GM21737 (cell line): Measurements from ENCODE around the gene STIM1.

Experiments used
- ATAC-seq: cut with Tn5 transposase; IDR thresholded peaks from one replicate; pipeline ENCODE4 v1.9.1; 2021; ENCODE audit warnings: mild to moderate bottlenecking, moderate library complexity; ENCODE audit not compliant: unreplicated experiment

The STIM1 gene

DNA sequence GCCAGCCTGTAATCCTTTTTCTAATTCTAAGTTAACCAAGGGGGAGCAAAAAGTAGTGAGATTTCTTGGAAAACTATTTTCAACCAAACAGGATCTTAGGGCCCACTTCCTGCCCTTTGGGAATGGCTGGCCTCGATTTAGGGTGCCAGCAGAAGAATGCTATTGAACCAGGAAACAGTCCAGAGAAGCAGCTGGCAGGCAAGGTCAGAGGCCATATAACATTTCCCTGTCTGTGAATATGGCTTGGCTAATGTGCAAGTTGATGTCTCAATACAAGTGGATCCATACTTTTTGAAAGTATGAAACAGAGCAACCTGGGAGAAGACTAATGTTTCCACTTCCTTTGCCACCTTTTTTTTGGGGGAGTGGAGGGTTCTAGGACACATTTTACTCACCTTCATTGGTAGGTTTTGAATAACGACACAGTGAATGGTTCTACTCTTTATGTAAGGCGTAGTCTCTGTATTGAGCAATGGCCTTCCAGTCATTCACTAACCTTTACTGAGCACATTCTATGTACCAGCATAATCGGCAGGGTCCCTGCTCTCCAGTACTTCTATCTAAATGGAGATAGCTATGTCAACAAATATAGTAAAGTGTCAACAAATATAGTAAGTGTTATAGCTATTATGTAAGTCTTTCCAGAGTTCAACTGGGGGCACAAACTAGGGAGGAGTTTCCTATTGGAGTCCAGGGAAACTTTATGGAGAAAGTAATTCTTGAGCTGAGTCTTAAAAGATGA lies 204.9 kb downstream of the STIM1 start:
- ATAC-seq = no peak

DNA sequence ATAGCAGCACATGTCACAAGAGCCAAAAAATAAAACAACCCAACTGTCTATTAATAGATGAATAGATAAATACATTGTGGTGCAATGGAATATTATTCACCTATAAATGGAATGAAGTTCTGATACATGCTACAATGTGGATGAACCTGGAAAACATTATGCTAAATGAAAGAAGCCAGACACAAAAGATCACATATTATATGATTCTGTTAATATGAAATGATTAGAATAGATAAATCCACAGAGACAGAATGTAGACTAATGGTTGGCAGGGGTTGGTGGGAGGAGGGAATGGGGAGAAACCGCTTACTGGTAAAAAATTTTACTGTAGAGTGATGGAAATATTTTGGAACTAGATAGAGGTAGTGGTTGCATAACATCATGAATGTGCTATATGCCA lies 206.2 kb downstream of the STIM1 start:
- no peak for ATAC-seq

GRCh38 chr11:4063348-4063747 lies 207.9 kb downstream of the STIM1 start:
- no peak for ATAC-seq

- ATAC-seq = no peak
These were observed 209.0 kb downstream of the STIM1 start for GRCh38 chr11:4064278-4064955.

GRCh38 chr11:4065086-4065485 lies 209.6 kb downstream of the STIM1 start:
- no peak for ATAC-seq

DNA sequence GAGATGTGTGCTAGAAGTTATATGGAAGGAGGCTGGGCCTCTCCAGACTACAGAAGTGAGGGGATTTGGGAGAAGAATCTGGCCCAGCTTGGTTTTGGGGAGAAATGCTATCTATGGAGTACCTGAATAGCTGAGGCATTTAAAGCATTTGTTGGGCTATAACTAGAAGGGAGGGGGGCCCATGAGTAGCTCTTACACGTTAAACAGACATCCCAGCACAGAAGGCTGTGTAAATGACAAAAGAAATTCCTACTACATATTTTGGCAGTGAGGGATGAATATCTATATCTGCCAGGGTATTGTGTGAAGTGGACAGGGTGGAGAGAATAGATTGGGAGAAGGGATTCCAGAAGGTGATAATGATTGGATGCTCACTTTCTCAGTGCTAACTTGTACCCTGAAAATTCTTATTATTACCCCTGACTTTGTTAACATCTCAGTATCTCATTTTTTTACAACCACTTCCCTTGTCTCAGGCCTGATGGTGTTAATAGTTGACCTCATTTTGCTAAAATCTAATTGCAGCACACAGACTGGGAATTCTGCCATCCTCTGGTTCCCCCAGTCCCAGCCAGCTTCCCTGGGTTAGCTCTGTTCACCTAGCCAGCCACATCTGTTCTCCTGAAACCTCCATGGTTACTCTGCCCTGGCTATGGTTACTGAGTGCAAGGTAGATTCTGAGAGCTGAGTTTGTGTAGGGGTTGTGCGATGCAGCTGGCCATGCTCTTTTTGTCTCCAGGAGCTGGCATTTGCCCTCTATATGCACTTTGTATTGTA lies 210.3 kb downstream of the STIM1 start:
- ATAC-seq = no peak

- no peak for ATAC-seq
These were observed 211.4 kb downstream of the STIM1 start for GRCh38 chr11:4066910-4067309.

DNA sequence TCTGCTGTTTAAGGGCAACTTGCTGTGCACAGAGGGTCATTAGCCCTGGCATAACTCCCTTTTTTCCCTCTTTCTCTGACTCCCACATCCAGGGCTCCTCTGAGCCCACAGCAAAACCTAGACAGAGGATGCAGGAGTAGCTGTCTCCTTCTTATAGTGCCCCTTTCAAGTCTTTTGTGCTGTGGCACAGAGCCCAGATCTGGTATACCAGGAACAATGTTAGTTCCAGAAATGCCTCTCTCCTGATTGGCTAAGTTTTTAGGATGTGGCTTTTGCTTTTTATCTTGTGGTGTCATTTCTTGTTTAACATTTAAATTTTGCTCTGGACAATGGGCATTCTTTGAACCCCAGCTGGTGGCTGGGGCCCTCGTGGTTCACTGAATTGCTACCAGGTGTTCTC lies 213.5 kb downstream of the STIM1 start:
- ATAC-seq = no peak

DNA sequence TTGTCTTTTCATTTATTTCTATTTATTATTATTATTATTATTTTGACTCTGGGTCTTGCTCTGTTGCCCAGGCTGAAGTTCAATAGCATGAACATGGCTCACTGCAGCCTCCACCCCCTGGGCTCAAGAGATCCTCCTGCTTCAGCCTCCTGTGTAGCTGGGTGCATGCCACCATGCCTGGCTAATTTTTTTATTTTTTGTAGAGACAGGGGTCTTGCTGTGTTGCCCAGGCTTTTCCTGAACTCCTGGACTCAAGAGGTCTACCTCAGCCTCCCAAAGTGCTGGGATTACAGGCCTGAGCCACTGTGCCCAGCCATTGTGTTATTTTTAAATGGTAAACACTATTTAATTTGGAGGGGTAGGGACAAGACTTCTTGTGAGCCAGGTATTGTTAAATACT lies 215.9 kb downstream of the STIM1 start:
- no peak for ATAC-seq

GRCh38 chr11:4071914-4072313 lies 216.4 kb downstream of the STIM1 start:
- ATAC-seq = no peak

DNA sequence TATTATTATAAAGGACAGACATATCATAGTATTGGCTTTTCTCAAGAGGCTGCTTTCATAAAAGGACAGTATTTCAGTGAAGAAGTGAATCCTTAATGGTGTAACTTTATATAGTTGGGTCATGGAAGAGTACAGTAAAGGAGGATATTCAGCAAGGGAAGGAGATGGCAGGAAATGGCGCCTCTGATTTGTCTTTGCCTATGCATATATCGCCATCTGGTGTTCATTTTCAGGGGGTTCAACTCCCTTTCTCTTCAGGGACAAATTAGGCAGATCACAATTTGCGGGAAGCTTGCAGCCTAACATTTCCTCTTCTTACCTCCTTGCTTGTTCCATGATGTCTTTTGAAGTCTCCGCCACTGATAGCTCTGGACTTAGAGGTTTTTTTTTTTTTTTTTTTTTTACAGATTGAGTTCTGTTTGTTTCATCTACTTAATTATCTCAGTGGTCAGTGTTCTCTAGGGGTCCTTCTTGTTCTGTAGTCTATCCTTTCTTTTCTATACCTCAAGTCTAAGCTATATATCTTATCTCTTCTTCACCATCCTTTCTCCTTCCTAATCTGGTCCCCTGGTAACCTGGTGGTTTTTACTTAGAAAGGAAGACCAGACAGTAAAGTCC lies 217.3 kb downstream of the STIM1 start:
- no peak for ATAC-seq

DNA sequence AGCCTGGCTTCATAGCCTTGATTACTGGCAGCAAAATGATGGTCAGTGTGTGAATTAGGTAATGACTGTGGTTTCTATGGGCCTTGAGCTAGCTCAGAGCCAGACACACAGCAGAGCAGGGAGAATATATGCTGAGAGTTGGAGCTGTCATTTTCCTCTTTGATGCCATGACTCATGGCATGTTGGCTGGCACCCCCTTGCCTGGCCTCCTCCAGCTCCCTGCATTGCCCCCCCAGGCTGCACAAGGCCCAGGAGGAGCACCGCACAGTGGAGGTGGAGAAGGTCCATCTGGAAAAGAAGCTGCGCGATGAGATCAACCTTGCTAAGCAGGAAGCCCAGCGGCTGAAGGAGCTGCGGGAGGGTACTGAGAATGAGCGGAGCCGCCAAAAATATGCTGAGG lies 218.8 kb downstream of the STIM1 start:
- no peak for ATAC-seq

- no peak for ATAC-seq
These were observed 221.3 kb downstream of the STIM1 start for GRCh38 chr11:4076774-4077173.

GRCh38 chr11:4083198-4083597 lies 227.7 kb downstream of the STIM1 start:
- ATAC-seq = no peak

- ATAC-seq = no peak
These were observed 229.1 kb downstream of the STIM1 start for GRCh38 chr11:4084406-4085125.

- no peak for ATAC-seq
These were observed 230.1 kb downstream of the STIM1 start for GRCh38 chr11:4085575-4085974.

DNA sequence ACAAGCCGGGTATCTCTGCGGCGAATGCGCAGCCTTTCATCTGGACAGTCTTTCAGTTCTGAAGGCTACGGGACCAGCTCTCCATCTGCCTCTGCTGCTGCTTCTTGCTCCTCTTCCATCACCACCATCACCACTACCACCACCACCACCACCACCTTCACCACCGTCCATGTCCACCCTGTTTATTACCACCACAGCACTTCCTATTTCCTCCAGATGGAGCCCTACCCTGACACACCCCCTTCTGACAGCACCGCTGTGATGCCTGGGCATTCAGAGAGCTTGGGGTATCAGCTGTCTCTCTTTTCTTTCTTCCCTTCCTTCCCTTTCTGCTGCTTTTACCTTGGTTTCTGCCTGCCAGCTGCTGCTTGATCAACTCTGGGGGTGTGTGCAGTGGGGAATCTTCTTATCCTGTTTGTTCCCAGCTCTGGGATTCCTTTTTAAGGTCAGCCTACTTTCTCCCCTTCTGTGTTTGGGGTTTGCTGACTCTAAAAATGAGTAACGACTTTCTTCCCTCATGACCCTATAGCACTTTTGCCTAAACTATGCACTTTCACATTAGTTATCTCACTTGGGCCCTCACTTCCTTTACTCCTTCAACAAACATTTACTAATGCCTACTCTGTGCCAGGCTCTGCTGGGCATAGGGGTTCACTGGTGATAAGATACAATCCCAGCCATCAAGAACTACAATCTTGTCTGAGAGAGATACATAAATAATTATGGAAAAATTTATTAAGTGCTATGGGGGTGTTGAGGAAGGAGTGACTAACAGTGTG lies 231.3 kb downstream of the STIM1 start:
- no peak for ATAC-seq

DNA sequence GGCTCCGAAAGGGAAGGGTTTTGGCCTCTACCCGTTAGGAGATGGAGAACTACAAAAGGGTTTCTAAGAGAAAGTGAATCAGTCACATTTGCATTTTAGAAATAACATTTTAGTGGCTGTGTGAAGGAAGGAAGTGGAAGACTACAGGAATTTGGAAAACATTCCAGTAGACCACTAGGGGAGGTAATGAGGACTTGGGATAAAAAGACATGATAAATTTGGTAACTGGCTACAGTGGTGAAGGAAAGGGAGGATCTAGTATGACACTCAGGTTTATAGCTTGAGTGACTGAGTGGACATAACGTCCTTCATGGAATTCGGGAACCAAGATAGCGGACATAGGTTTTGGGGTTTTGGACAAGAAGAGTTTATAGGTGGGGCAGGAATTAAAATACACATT lies 232.1 kb downstream of the STIM1 start:
- no peak for ATAC-seq

DNA sequence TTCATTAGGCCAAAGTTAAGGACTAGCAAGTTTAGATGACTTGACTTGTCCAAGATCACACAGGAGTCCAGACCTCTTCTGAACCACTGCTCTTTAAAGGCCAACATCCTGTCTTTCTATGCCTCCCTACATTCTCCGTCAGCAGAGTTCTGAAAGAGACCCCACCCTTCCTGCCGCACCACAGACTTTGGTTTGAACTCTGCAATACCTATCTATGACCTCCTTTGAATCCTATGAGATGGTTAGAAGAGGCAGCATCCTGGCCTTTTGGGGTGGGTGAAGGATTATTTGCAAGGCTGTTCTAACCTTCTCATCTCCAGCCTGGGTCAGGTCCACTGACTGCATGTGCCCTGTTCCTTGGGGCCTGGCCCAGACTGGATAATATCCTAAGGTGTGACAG lies 234.8 kb downstream of the STIM1 start:
- ATAC-seq = no peak

DNA sequence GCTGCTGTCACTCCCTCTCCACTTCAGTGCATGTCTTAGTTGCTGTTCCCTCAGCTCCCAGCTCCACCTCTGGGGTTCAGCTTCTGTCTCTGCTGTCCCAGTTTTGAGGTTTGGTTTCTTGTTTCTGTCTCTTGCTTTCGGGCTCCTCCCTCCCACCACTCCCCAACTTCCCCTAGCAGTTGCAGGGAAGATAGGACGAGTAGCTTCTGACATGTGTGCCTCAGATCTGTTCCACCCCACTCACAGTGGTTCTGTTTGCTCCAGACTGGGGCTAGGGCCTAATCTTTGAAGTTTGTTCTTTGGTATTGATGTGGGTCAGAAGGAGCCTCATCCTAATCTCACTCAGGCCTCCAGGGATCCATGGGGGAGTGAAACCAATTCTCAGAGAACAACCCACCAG lies 236.6 kb downstream of the STIM1 start:
- ATAC-seq = no peak
